SK-N-SH (cell line): ENCODE measurements around the gene KRT74. TPM values are rescaled to one million over a fixed set of nuclear protein-coding genes. Genes with fewer than 3 reads are reported as not detected.

Source experiments
- CTCF ChIA-PET: fragments of 300-600, 350-600 bp; formaldehyde crosslinking; extraction: SDS; loops from one replicate; lab custom pipeline; 2021; lab: Yijun Ruan, JAX
- POLR2A ChIA-PET: fragments of 350-600 bp; sonication (Branson Sonifier 250); formaldehyde crosslinking; extraction: SDS; loops from one replicate; lab custom pipeline; 2020; ENCODE audit warnings: antibody characterized with exemption, inconsistent platforms; lab: Yijun Ruan, JAX
- DNase-seq: peaks from one replicate; pipeline ENCODE4 v3.0.0; 2012
- H2AFZ ChIP-seq: fragments of 200-600 bp; sonication (generic); 2 replicates; pipeline ENCODE4 v1.8.1; 2016; ENCODE audit warnings: antibody characterized with exemption, mild to moderate bottlenecking, low read depth
- H3F3A ChIP-seq: fragments of 200-600 bp; sonication (generic); replicated peaks from 2 replicates; pipeline ENCODE3; 2016; ENCODE audit warnings: antibody characterized with exemption, mild to moderate bottlenecking; ENCODE audit not compliant: insufficient read depth
- H3K27ac ChIP-seq, 2 experiments: fragments of 200-500 bp in 1 of 2; fragments of 200-600 bp in 1 of 2; sonication (Bioruptor generic) in 1 of 2; sonication (generic), shearing (Covaris generic) in 1 of 2; 2 replicates each; pipeline versions ENCODE4 v1.5.1 to v1.6.1; 2014 to 2016; ENCODE audit warnings: low read depth in 2 of 2, inconsistent platforms in 1 of 2, low read length in 1 of 2, mild to moderate bottlenecking in 1 of 2, mixed read lengths in 1 of 2
- H3K27me3 ChIP-seq: fragments of 200-600 bp; sonication (generic), shearing (Covaris generic); 2 replicates; pipeline ENCODE4 v1.6.1; 2016; ENCODE audit warnings: mixed run types; ENCODE audit not compliant: insufficient read depth
- H3K36me3 ChIP-seq, 2 experiments: fragments of 200-500 bp in 1 of 2; fragments of 200-600 bp in 1 of 2; sonication (Bioruptor generic) in 1 of 2; sonication (generic) in 1 of 2; replicated peaks in 1 of 2; 2 replicates each; pipeline versions ENCODE3 to v1.5.1; 2014 to 2016; ENCODE audit warnings: low read length in 1 of 2, mild to moderate bottlenecking in 1 of 2; ENCODE audit not compliant: insufficient read depth in 2 of 2, control insufficient read depth in 1 of 2
- H3K4me1 ChIP-seq, 2 experiments: fragments of 200-500 bp in 1 of 2; fragments of 200-600 bp in 1 of 2; sonication (Bioruptor generic) in 1 of 2; sonication (generic), shearing (Covaris generic) in 1 of 2; 2 replicates each; pipeline versions ENCODE4 v1.5.1 to v1.6.1; 2014 to 2016; ENCODE audit warnings: low read depth in 1 of 2, low read length in 1 of 2, mixed run types in 1 of 2; ENCODE audit not compliant: insufficient read depth in 2 of 2, control insufficient read depth in 1 of 2
- H3K4me2 ChIP-seq: fragments of 200-600 bp; sonication (generic), shearing (Covaris generic); 2 replicates; pipeline ENCODE4 v1.6.1; 2017; ENCODE audit warnings: mixed run types
- H3K4me3 ChIP-seq, 2 experiments: fragments of 200-500 bp in 1 of 2; fragments of 200-600 bp in 1 of 2; sonication (Bioruptor generic) in 1 of 2; sonication (generic), shearing (Covaris generic) in 1 of 2; 2 replicates each; pipeline versions ENCODE4 v1.5.1 to v1.8.1; 2014 to 2016; ENCODE audit warnings: low read depth in 2 of 2, inconsistent platforms in 1 of 2, low read length in 1 of 2, mild to moderate bottlenecking in 1 of 2, mixed read lengths in 1 of 2, moderate library complexity in 1 of 2
- H3K79me2 ChIP-seq: fragments of 200-600 bp; sonication (generic); 2 replicates; pipeline ENCODE4 v1.8.1; 2017; ENCODE audit warnings: mild to moderate bottlenecking; ENCODE audit not compliant: insufficient read depth
- H3K9ac ChIP-seq: fragments of 200-600 bp; sonication (generic); 2 replicates; pipeline ENCODE4 v1.6.1; 2017; ENCODE audit warnings: mixed run types
- H3K9me2 ChIP-seq: fragments of 200-600 bp; sonication (generic); 2 replicates; pipeline ENCODE4 v1.6.1; 2017; ENCODE audit warnings: mixed run types
- H3K9me3 ChIP-seq: fragments of 200-600 bp; sonication (generic); 2 replicates; pipeline ENCODE4 v1.6.1; 2017; ENCODE audit warnings: mixed run types, mild to moderate bottlenecking, moderate library complexity
- H4K20me1 ChIP-seq: fragments of 200-600 bp; sonication (generic); 2 replicates; pipeline ENCODE4 v1.6.1; 2017; ENCODE audit warnings: mild to moderate bottlenecking, mixed run types; ENCODE audit not compliant: insufficient read depth
- ELF1 ChIP-seq: IDR thresholded peaks from 2 replicates; pipeline ENCODE4 v1.4.0; 2012
- EP300 ChIP-seq, 2 experiments: IDR thresholded peaks; 2 replicates each; pipeline versions ENCODE4 v1.4.0 to v1.6.1; 2012; ENCODE audit warnings: borderline replicate concordance in 1 of 2, low read depth in 1 of 2, low read length in 1 of 2
- EZH2phosphoT487 ChIP-seq: fragments of 200-600 bp; sonication (generic); IDR thresholded peaks from 2 replicates; pipeline ENCODE4 v1.6.1; 2017; ENCODE audit warnings: low read depth, mixed run types, mild to moderate bottlenecking, antibody characterized with exemption, moderate library complexity, borderline replicate concordance
- FOXM1 ChIP-seq: IDR thresholded peaks from 2 replicates; pipeline ENCODE4 v1.4.0; 2012; ENCODE audit warnings: low read depth, mild to moderate bottlenecking
- GATA2 ChIP-seq: sonication (generic); formaldehyde crosslinking; IDR thresholded peaks from 2 replicates; pipeline ENCODE4 v1.5.0; 2020; ENCODE audit warnings: mild to moderate bottlenecking, missing genetic modification reagents
- IRF3 ChIP-seq: fragments of 150-350 bp; IDR thresholded peaks from 2 replicates; pipeline ENCODE4 v1.6.1; 2016; ENCODE audit warnings: mild to moderate bottlenecking, low read depth, low read length
- NFIC ChIP-seq: IDR thresholded peaks from 2 replicates; pipeline ENCODE4 v1.4.0; 2012; ENCODE audit warnings: borderline replicate concordance
- NRF1 ChIP-seq: IDR thresholded peaks from 2 replicates; pipeline ENCODE4 v1.6.1; 2012; ENCODE audit warnings: low read depth, mild to moderate bottlenecking, low read length
- RAD21 ChIP-seq: IDR thresholded peaks from 2 replicates; pipeline ENCODE4 v1.6.1; 2012; ENCODE audit warnings: mild to moderate bottlenecking, low read length
- RCOR1 ChIP-seq: fragments of 150-350 bp; IDR thresholded peaks from 2 replicates; pipeline ENCODE4 v1.6.1; 2017; ENCODE audit warnings: antibody characterized with exemption, low read length
- RXRA ChIP-seq: IDR thresholded peaks from 2 replicates; pipeline ENCODE4 v1.4.0; 2012; ENCODE audit warnings: low read depth, mild to moderate bottlenecking, borderline replicate concordance
- SIN3A ChIP-seq: IDR thresholded peaks from 2 replicates; pipeline ENCODE4 v1.6.1; 2012; ENCODE audit warnings: low read depth, mild to moderate bottlenecking, low read length, moderate library complexity, borderline replicate concordance
- TCF12 ChIP-seq: IDR thresholded peaks from 2 replicates; pipeline ENCODE4 v1.4.0; 2012
- TEAD4 ChIP-seq: IDR thresholded peaks from 2 replicates; pipeline ENCODE4 v1.4.0; 2012; ENCODE audit warnings: mild to moderate bottlenecking, borderline replicate concordance; ENCODE audit not compliant: insufficient read depth
- USF1 ChIP-seq: IDR thresholded peaks from 2 replicates; pipeline ENCODE4 v1.4.0; 2012; ENCODE audit warnings: low read depth, borderline replicate concordance
- ZBTB33 ChIP-seq: IDR thresholded peaks from 2 replicates; pipeline ENCODE4 v1.4.0; 2012; ENCODE audit warnings: low read depth, borderline replicate concordance
- WGBS: methylation state at CpG from one replicate; pipeline ENCODE4 v1.1.6; 2017; ENCODE audit warnings: low lambda C conversion rate; 5-methylcytosine and 5-hydroxymethylcytosine counted together
- polyA plus RNA-seq, 3 experiments: library from polyadenylated mRNA; depleted of rRNA; stranded (reverse); fragments of >200 nt; gene quantifications; 2 replicates each; pipeline ENCODE4 v1.2.3, GENCODE V29; 2012

Gene KRT74
- polyA plus RNA-seq, 1 of the 3 experiments (the other 2 are of a cell fraction) = not detected

GRCh38 chr12:52566847-52567291 is 6.8 kb downstream of the KRT74 start:
- no peak overlapping the region for H3K27ac ChIP-seq
- H3K9me2 ChIP-seq = no peaks in the 10 kb centered on the region
- CTCF ChIA-PET = interaction anchor here (1.4 to 1.7 kb wide), 2 partner anchors 313 to 318 kb away, joined by 5 to 6 read pairs; no protein-coding TSS in a partner anchor

More at GRCh38 chr12:52566847-52567291, 6.8 kb downstream of the KRT74 start:
- no peak overlapping the region for H3K4me3 ChIP-seq
- no peak for DNase-seq
- H3K27me3 ChIP-seq = peaks cover 60% of the 10 kb centered on the region
- no peak for TF ChIP-seq ZBTB33
- no peak for TF ChIP-seq ELF1
- TF ChIP-seq RXRA = no peak
- TF ChIP-seq IRF3 = no peak
- TF ChIP-seq NFIC = no peak
- TF ChIP-seq USF1 = no peak
- no peak for TF ChIP-seq EZH2phosphoT487
- no peak for TF ChIP-seq EP300 (IDR thresholded peaks at IDR 0.05; ENCODE audit: borderline replicate concordance in 1 of 2, low read depth in 1 of 2, low read length in 1 of 2)
- no peak for TF ChIP-seq TEAD4
- TF ChIP-seq RCOR1 = no peak
- TF ChIP-seq RAD21 = no peak
- no peak for TF ChIP-seq GATA2 (CRISPR knock-in tag)
- no peak for TF ChIP-seq TCF12
- no peak for TF ChIP-seq FOXM1
- TF ChIP-seq NRF1 = no peak
- TF ChIP-seq SIN3A = no peak
- TF ChIP-seq, all 33 proteins: peak for 0
- POLR2A ChIA-PET = no interaction called here
- Histone ChIP-seq H3F3A (no peaks in the 10 kb centered on the region), H3K4me1 (no peaks in the 10 kb centered on the region; a peak in 1 of 4 replicates), H3K9ac (no peak overlapping the region), H2AFZ (no peak overlapping the region), H3K4me2 (no peak overlapping the region), H4K20me1 (no peaks in the 10 kb centered on the region), H3K79me2 (no peaks in the 10 kb centered on the region), H3K36me3 (no peaks in the 10 kb centered on the region), H3K9me3 (no peaks in the 10 kb centered on the region)
- WGBS = 59% methylated on average over 3 of the region's 8 CpGs
